ENCODE data around the gene SYNPO2. TPM values are rescaled to one million over a fixed set of nuclear protein-coding genes. Genes with fewer than 3 reads are reported as not detected.

Gene SYNPO2
- total and polyA plus RNA-seq, 2 donors (not counting 1 experiment from before 2014, with no cell fraction given) = 0.03 to 0.20 TPM

- Histone ChIP-seq H3K79me2 (ENCODE audit: control insufficient read depth, insufficient read depth, low read length) (no peaks in the 10 kb centered on the region), H3K27ac (ENCODE audit: low read length in 2 of 2) (no peak overlapping the region), H3K27me3 (replicated peaks in 1 of 4; ENCODE audit: control extremely low read depth in 1 of 4, control insufficient read depth in 3 of 4, insufficient read depth in 4 of 4, low read length in 3 of 4) (peaks cover 0 to 3% (median 0%) of the 10 kb centered on the region in 4 experiments), H3K4me3 (ENCODE audit: control extremely low read depth in 1 of 5, extremely low read depth in 1 of 5, insufficient read depth in 1 of 5, low read depth in 2 of 5, low read length in 4 of 5) (no peak overlapping the region), H3K4me2 (replicated peaks; ENCODE audit: low read depth, low read length, poor library complexity, severe bottlenecking) (no peak overlapping the region), H4K20me1 (ENCODE audit: control insufficient read depth, insufficient read depth, low read length, poor library complexity, severe bottlenecking) (no peaks in the 10 kb centered on the region), H3K4me1 (ENCODE audit: control insufficient read depth in 2 of 2, insufficient read depth in 2 of 2, low read length in 2 of 2) (no peaks in the 10 kb centered on the region), H3K36me3 (replicated peaks in 1 of 2; ENCODE audit: control extremely low read depth in 1 of 2, control insufficient read depth in 1 of 2, extremely low read depth in 1 of 2, insufficient read depth in 2 of 2, low read length in 1 of 2) (no peaks in the 10 kb centered on the region), H3K9me3 (ENCODE audit: control extremely low read depth in 1 of 3, control insufficient read depth in 2 of 3, insufficient read depth in 1 of 3, low read length in 2 of 3) (no peaks in the 10 kb centered on the region), H2AFZ (ENCODE audit: insufficient read depth, low read depth, low read length, poor library complexity, severe bottlenecking) (no peak overlapping the region), H3K9ac (ENCODE audit: low read length) (no peak overlapping the region)
- no peak overlapping the region for H3K4me3 Mint-ChIP-seq
- H3K4me1 Mint-ChIP-seq = peaks cover 24% of the 10 kb centered on the region
- no peak for TF ChIP-seq EZH2 (IDR thresholded peaks at IDR 0.05; ENCODE audit: borderline replicate concordance, insufficient read depth, low read depth, low read length, poor library complexity, severe bottlenecking)
- TF ChIP-seq CTCF (IDR thresholded peaks at IDR 0.05) = no peak
- intact Hi-C loops (cut with micrococcal nuclease) = loop anchor here (5.0 kb wide), 1 partner anchor 131 kb away; the partner anchor contains the start of gene USP53
- H3K27me3 Mint-ChIP-seq = no peaks in the 10 kb centered on the region
- ChIA-PET POLR2A (no interaction called here), CTCF (no interaction called here)
- H3K9me3 Mint-ChIP-seq (ENCODE audit: insufficient read depth) = peaks cover 3% of the 10 kb centered on the region
- ATAC-seq (ENCODE audit: low read depth) (no peak), DNase-seq (no peak)
- H3K27ac Mint-ChIP-seq = no peak overlapping the region
- WGBS (ENCODE audit: insufficient coverage) = no CpG with 5 or more reads among the region's 2 CpGs
Observed at GRCh38 chr4:119080721-119081541, 192.3 kb downstream of the SYNPO2 start.

- H2AFZ ChIP-seq (ENCODE audit: insufficient read depth, low read depth, low read length, poor library complexity, severe bottlenecking) = no peak overlapping the region
- no CpG with 5 or more reads among the region's 1 CpG for WGBS (ENCODE audit: insufficient coverage)
- H3K27me3 Mint-ChIP-seq = no peaks in the 10 kb centered on the region
- H3K9me3 ChIP-seq (ENCODE audit: control extremely low read depth in 1 of 3, control insufficient read depth in 2 of 3, insufficient read depth in 1 of 3, low read length in 2 of 3) = no peaks in the 10 kb centered on the region
- no peak overlapping the region for H3K4me2 ChIP-seq (replicated peaks; ENCODE audit: low read depth, low read length, poor library complexity, severe bottlenecking)
- TF ChIP-seq EZH2 (IDR thresholded peaks at IDR 0.05; ENCODE audit: borderline replicate concordance, insufficient read depth, low read depth, low read length, poor library complexity, severe bottlenecking) = no peak
- TF ChIP-seq CTCF (IDR thresholded peaks at IDR 0.05) = no peak
- ATAC-seq (ENCODE audit: low read depth) = no peak
- peaks cover 25% of the 10 kb centered on the region for H3K4me1 Mint-ChIP-seq
- H3K36me3 ChIP-seq (replicated peaks in 1 of 2; ENCODE audit: control extremely low read depth in 1 of 2, control insufficient read depth in 1 of 2, extremely low read depth in 1 of 2, insufficient read depth in 2 of 2, low read length in 1 of 2) = no peaks in the 10 kb centered on the region
- CTCF ChIA-PET = no interaction called here
- H3K79me2 ChIP-seq (ENCODE audit: control insufficient read depth, insufficient read depth, low read length) = no peaks in the 10 kb centered on the region
- no peak overlapping the region for H3K4me3 ChIP-seq (ENCODE audit: control extremely low read depth in 1 of 5, extremely low read depth in 1 of 5, insufficient read depth in 1 of 5, low read depth in 2 of 5, low read length in 4 of 5)
- peaks cover 3% of the 10 kb centered on the region for H3K9me3 Mint-ChIP-seq (ENCODE audit: insufficient read depth)
- intact Hi-C loops (cut with micrococcal nuclease) = loop anchor here (5.0 kb wide), 1 partner anchor 131 kb away; the partner anchor contains the start of gene USP53
- POLR2A ChIA-PET = no interaction called here
- no peak overlapping the region for H3K4me3 Mint-ChIP-seq
- no peak for DNase-seq
- no peaks in the 10 kb centered on the region for H3K4me1 ChIP-seq (ENCODE audit: control insufficient read depth in 2 of 2, insufficient read depth in 2 of 2, low read length in 2 of 2)
- H3K27ac Mint-ChIP-seq = no peak overlapping the region
- H3K27me3 ChIP-seq (replicated peaks in 1 of 4; ENCODE audit: control extremely low read depth in 1 of 4, control insufficient read depth in 3 of 4, insufficient read depth in 4 of 4, low read length in 3 of 4) = peaks cover 0 to 3% (median 0%) of the 10 kb centered on the region in 4 experiments
- H4K20me1 ChIP-seq (ENCODE audit: control insufficient read depth, insufficient read depth, low read length, poor library complexity, severe bottlenecking) = no peaks in the 10 kb centered on the region
- no peak overlapping the region for H3K27ac ChIP-seq (ENCODE audit: low read length in 2 of 2)
- no peak overlapping the region for H3K9ac ChIP-seq (ENCODE audit: low read length)
Observed at GRCh38 chr4:119081542-119081859, 192.8 kb downstream of the SYNPO2 start.

Measured in B cell (primary cell).